GM18907 (cell line): ENCODE results near the gene CAPN3.
"Not testable (repeated sequence)": the region's sequence is repeated elsewhere in the genome, so short reads cannot be mapped to it uniquely, and the experiment has no call there.

Experiments used
- ATAC-seq: cut with Tn5 transposase; IDR thresholded peaks from one replicate; pipeline ENCODE4 v1.9.1; 2021; ENCODE audit warnings: mild to moderate bottlenecking, moderate library complexity; ENCODE audit not compliant: unreplicated experiment

CAPN3 gene

GRCh38 chr15:42359249-42359648 is at the start of gene CAPN3:
CAPN3 (plus strand) TSS chr15:42359501; CDS start chr15:42359806, 305 bp downstream.
- no peak for ATAC-seq

GRCh38 chr15:42313463-42313862 is 45.8 kb upstream of the CAPN3 start:
- no peak for ATAC-seq

GRCh38 chr15:42314818-42315217 is 44.5 kb upstream of the CAPN3 start:
- no peak for ATAC-seq

- no peak for ATAC-seq
These were observed 43.8 kb upstream of the CAPN3 start for GRCh38 chr15:42315521-42315920.

- not testable (repeated sequence) for ATAC-seq
These were observed 43.0 kb upstream of the CAPN3 start for GRCh38 chr15:42316282-42316805.

- no peak for ATAC-seq
These were observed 40.1 kb upstream of the CAPN3 start for GRCh38 chr15:42319206-42319605.

- no peak for ATAC-seq
These were observed 35.0 kb upstream of the CAPN3 start for GRCh38 chr15:42324308-42324707.

- ATAC-seq: no peak
These were observed 30.1 kb upstream of the CAPN3 start for GRCh38 chr15:42329161-42329560.

- ATAC-seq: no peak
These were observed 29.3 kb upstream of the CAPN3 start for GRCh38 chr15:42329992-42330391.

GRCh38 chr15:42331235-42331634 is 28.1 kb upstream of the CAPN3 start:
- no peak for ATAC-seq

GRCh38 chr15:42332331-42332730 is 27.0 kb upstream of the CAPN3 start:
- ATAC-seq: no peak

- no peak for ATAC-seq
These were observed 24.2 kb upstream of the CAPN3 start for GRCh38 chr15:42335074-42335473.

- ATAC-seq: not testable (repeated sequence)
These were observed 22.7 kb upstream of the CAPN3 start for GRCh38 chr15:42336650-42337049.

GRCh38 chr15:42337104-42337503 is 22.2 kb upstream of the CAPN3 start:
- not testable (repeated sequence) for ATAC-seq

GRCh38 chr15:42338500-42338899 is 20.8 kb upstream of the CAPN3 start:
- ATAC-seq: no peak

GRCh38 chr15:42343596-42344232 is 15.6 kb upstream of the CAPN3 start:
- no peak for ATAC-seq

GRCh38 chr15:42344763-42345162 is 14.5 kb upstream of the CAPN3 start:
- no peak for ATAC-seq

GRCh38 chr15:42345504-42345903 is 13.8 kb upstream of the CAPN3 start:
- no peak for ATAC-seq

- no peak for ATAC-seq
These were observed 11.2 kb upstream of the CAPN3 start for GRCh38 chr15:42348083-42348482.

- no peak for ATAC-seq
These were observed 10.1 kb upstream of the CAPN3 start for GRCh38 chr15:42349186-42349585.

- no peak for ATAC-seq
These were observed 6.9 kb upstream of the CAPN3 start for GRCh38 chr15:42352401-42352800.

- no peak for ATAC-seq
These were observed 6.2 kb upstream of the CAPN3 start for GRCh38 chr15:42353061-42353460.

GRCh38 chr15:42354824-42355223 is 4.5 kb upstream of the CAPN3 start:
- ATAC-seq: no peak
